Right atrium auricular region (tissue), 2 donors: ENCODE measurements around the gene MPPED2. TPM values are rescaled to one million over a fixed set of nuclear protein-coding genes. Genes with fewer than 3 reads are reported as not detected.

ENCODE experiments used
- DNase-seq: peaks from one replicate; pipeline ENCODE4 v3.0.0-alpha.2; 2019; ENCODE audit warnings: low spot score
- H3K27ac ChIP-seq, 2 donors: fragments of 200-600 bp; sonication (generic); 1 replicate in 1 of 2; 2 replicates in 1 of 2; pipeline ENCODE4 v1.5.1; 2016 to 2019
- H3K27me3 ChIP-seq, 2 donors: fragments of 200-600 bp; sonication (generic); one replicate each; pipeline versions ENCODE4 v1.5.1 to v1.6.0; 2017 to 2019
- H3K36me3 ChIP-seq: fragments of 200-600 bp; sonication (generic); one replicate; pipeline ENCODE4 v1.5.1; 2016
- H3K4me1 ChIP-seq, 2 donors: fragments of 200-600 bp; sonication (generic); one replicate each; pipeline versions ENCODE4 v1.5.1 to v1.6.0; 2017 to 2019
- H3K4me3 ChIP-seq, 2 donors: fragments of 200-600 bp; sonication (generic); 1 replicate in 1 of 2; 2 replicates in 1 of 2; pipeline ENCODE4 v1.5.1; 2017 to 2019; ENCODE audit warnings: mild to moderate bottlenecking in 1 of 2, moderate library complexity in 1 of 2
- H3K9me3 ChIP-seq, 2 donors: fragments of 200-600 bp; sonication (generic); one replicate each; pipeline ENCODE4 v1.5.1; 2019
- CTCF ChIP-seq, 2 donors: fragments of 200-600 bp; sonication (generic); IDR thresholded peaks; one replicate each; pipeline ENCODE4 v1.5.1; 2019; ENCODE audit warnings: antibody characterized with exemption in 2 of 2
- total RNA-seq, 2 donors: library from RNA; depleted of rRNA; stranded (reverse); fragments of >200 nt; gene quantifications; one replicate each; pipeline ENCODE4 v1.1.0, GENCODE V29; 2016

The MPPED2 gene
- total RNA-seq, 2 donors from 2014 or later: 1.1 to 1.6 TPM

DNA sequence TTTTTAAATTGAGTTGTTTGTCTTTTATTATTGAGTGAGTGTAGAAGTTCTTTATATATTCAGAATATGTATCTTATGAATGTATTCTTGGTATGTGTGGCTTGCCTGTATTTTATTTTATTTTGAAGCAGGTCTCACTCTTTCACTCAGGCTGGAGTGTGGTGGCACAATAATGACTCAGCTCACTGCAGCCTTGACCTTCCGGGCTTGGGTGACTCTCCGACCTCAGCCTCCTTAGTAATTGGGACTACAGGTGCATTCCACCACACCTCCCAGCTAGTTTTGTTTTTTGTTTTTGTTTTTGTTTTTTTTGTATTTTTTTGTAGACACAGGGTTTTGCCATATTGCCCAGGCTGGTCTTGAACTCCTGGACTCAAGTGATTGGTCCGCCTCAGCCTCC, 24.5 kb upstream of the MPPED2 start:
- H3K9me3 ChIP-seq: no peaks in the 10 kb centered on the region
- H3K27ac ChIP-seq: no peak overlapping the region
- no peak overlapping the region for H3K4me3 ChIP-seq
- no peak for TF ChIP-seq CTCF (IDR thresholded peaks at IDR 0.05)
- H3K27me3 ChIP-seq: no peaks in the 10 kb centered on the region
- H3K36me3 ChIP-seq: no peaks in the 10 kb centered on the region
- H3K4me1 ChIP-seq: no peaks in the 10 kb centered on the region
- no peak for DNase-seq

DNA sequence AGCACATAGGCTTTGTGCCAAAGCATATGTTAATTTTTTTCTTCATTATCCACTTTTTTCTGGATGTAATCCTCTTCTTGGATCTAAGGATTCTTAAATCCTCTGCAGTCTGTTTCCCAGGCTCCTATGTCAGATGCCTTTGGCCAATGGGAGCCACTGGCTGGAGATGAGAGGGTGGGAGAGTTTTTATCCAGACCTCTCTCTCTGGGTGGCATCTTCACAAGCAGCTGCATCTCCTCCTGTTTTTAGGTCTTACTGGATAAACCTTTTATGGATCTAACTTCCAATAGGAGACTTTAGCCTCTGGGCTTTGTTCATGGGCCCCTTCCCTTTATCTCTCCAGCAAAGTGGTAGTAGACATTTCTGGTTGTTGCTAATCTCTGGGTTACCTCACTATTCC, 22.4 kb upstream of the MPPED2 start:
- no peaks in the 10 kb centered on the region for H3K36me3 ChIP-seq
- H3K4me1 ChIP-seq: no peaks in the 10 kb centered on the region
- no peak overlapping the region for H3K4me3 ChIP-seq
- H3K27me3 ChIP-seq: no peaks in the 10 kb centered on the region
- no peaks in the 10 kb centered on the region for H3K9me3 ChIP-seq
- no peak for DNase-seq
- TF ChIP-seq CTCF (IDR thresholded peaks at IDR 0.05): no peak
- no peak overlapping the region for H3K27ac ChIP-seq

- Histone ChIP-seq H3K4me3 (no peak overlapping the region), H3K27me3 (no peaks in the 10 kb centered on the region), H3K36me3 (no peaks in the 10 kb centered on the region), H3K27ac (no peak overlapping the region), H3K9me3 (no peaks in the 10 kb centered on the region), H3K4me1 (no peaks in the 10 kb centered on the region)
- no peak for TF ChIP-seq CTCF (IDR thresholded peaks at IDR 0.05)
- no peak for DNase-seq
These were observed 19.0 kb upstream of the MPPED2 start for GRCh38 chr11:30605036-30605605.

DNA sequence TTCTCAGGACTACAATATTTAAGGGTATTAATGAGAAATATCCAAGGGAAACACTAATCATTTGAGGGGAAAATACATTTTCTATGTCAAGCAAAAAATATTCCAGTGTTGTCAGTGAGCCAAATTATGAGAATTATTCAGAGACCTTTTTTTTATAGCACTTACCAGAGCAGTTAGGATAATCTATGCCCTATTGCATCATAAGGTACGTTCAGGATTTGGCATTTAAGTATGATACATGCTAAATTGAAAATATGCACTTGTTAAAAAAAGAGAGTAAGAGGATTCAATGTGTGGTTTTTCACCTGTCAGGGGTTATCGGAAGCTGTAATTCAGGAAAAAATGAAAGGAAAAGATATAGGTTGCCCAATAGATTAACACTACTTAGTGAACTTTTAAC, 17.2 kb upstream of the MPPED2 start:
- DNase-seq: no peak
- Histone ChIP-seq H3K4me1 (no peaks in the 10 kb centered on the region), H3K4me3 (no peak overlapping the region), H3K36me3 (no peaks in the 10 kb centered on the region), H3K27ac (no peak overlapping the region), H3K27me3 (no peaks in the 10 kb centered on the region), H3K9me3 (no peaks in the 10 kb centered on the region)
- TF ChIP-seq CTCF (IDR thresholded peaks at IDR 0.05): no peak

GRCh38 chr11:30596832-30597231, 10.7 kb upstream of the MPPED2 start:
- Histone ChIP-seq H3K9me3 (no peaks in the 10 kb centered on the region), H3K27ac (no peak overlapping the region), H3K36me3 (no peaks in the 10 kb centered on the region), H3K27me3 (no peaks in the 10 kb centered on the region), H3K4me1 (no peaks in the 10 kb centered on the region), H3K4me3 (no peak overlapping the region)
- no peak for TF ChIP-seq CTCF (IDR thresholded peaks at IDR 0.05)
- no peak for DNase-seq

DNA sequence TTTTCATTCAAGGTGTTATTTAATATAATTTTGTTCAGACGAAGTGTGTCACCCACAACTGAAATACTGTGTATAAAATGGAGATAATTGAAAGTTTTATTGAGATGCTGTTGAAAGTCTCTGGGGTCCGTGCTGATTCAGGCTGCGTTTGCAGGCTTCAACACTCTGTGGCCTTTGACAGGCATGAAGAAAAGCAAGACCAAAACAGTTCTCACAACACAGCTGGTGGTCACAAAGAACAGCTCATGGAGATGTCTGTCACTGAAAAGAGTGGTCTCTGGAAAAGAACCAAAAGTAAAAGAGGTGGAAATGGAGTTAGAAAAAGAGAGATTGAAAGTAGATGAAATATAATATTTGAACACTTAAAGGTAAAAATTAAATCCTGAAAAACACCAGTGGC, 9.8 kb upstream of the MPPED2 start:
- no peaks in the 10 kb centered on the region for H3K9me3 ChIP-seq
- H3K36me3 ChIP-seq: no peaks in the 10 kb centered on the region
- H3K27ac ChIP-seq: no peak overlapping the region
- no peaks in the 10 kb centered on the region for H3K27me3 ChIP-seq
- TF ChIP-seq CTCF (IDR thresholded peaks at IDR 0.05): no peak
- DNase-seq: no peak
- no peaks in the 10 kb centered on the region for H3K4me1 ChIP-seq
- no peak overlapping the region for H3K4me3 ChIP-seq
